ENCODE measurements around the gene MBNL2.

Gene MBNL2

GRCh38 chr13:97269603-97270002 lies 47.5 kb downstream of the MBNL2 start:
- Histone ChIP-seq H3F3A (ENCODE audit: control insufficient read depth, insufficient read depth) (no peaks in the 10 kb centered on the region), H3K27me3 (ENCODE audit: control insufficient read depth, low read length) (no peaks in the 10 kb centered on the region), H3K4me2 (ENCODE audit: low read length) (no peak overlapping the region), H3K9me3 (ENCODE audit: control insufficient read depth, insufficient read depth, low read length) (no peaks in the 10 kb centered on the region), H3K4me3 (ENCODE audit: low read length) (no peak overlapping the region), H3K9me2 (replicated peaks; ENCODE audit: control insufficient read depth, low read length) (no peaks in the 10 kb centered on the region), H3K79me2 (ENCODE audit: control insufficient read depth, low read length) (peaks cover 4% of the 10 kb centered on the region), H3K36me3 (ENCODE audit: control insufficient read depth, low read length) (no peaks in the 10 kb centered on the region), H3K27ac (ENCODE audit: low read depth, low read length) (no peak overlapping the region), H4K20me1 (ENCODE audit: control insufficient read depth, insufficient read depth, low read depth, low read length) (no peaks in the 10 kb centered on the region), H3K4me1 (ENCODE audit: control insufficient read depth, low read length) (no peaks in the 10 kb centered on the region)
- TF ChIP-seq CTCF (IDR thresholded peaks at IDR 0.05; ENCODE audit: low read depth, low read length, poor library complexity, severe bottlenecking): no peak
- TF ChIP-seq EZH2phosphoT487 (IDR thresholded peaks at IDR 0.05; ENCODE audit: borderline replicate concordance, low read length): no peak

GRCh38 chr13:97272526-97272925 lies 50.4 kb downstream of the MBNL2 start:
- Histone ChIP-seq H4K20me1 (ENCODE audit: control insufficient read depth, insufficient read depth, low read depth, low read length) (no peaks in the 10 kb centered on the region), H3K27ac (ENCODE audit: low read depth, low read length) (no peak overlapping the region), H3K36me3 (ENCODE audit: control insufficient read depth, low read length) (peaks cover 18% of the 10 kb centered on the region), H3F3A (ENCODE audit: control insufficient read depth, insufficient read depth) (no peaks in the 10 kb centered on the region), H3K27me3 (ENCODE audit: control insufficient read depth, low read length) (no peaks in the 10 kb centered on the region), H3K9me2 (replicated peaks; ENCODE audit: control insufficient read depth, low read length) (no peaks in the 10 kb centered on the region), H3K4me2 (ENCODE audit: low read length) (no peak overlapping the region), H3K4me3 (ENCODE audit: low read length) (no peak overlapping the region), H3K9me3 (ENCODE audit: control insufficient read depth, insufficient read depth, low read length) (no peaks in the 10 kb centered on the region), H3K4me1 (ENCODE audit: control insufficient read depth, low read length) (peaks cover 12% of the 10 kb centered on the region), H3K79me2 (ENCODE audit: control insufficient read depth, low read length) (peaks cover 10% of the 10 kb centered on the region)
- no peak for TF ChIP-seq CTCF (IDR thresholded peaks at IDR 0.05; ENCODE audit: low read depth, low read length, poor library complexity, severe bottlenecking)
- no peak for TF ChIP-seq EZH2phosphoT487 (IDR thresholded peaks at IDR 0.05; ENCODE audit: borderline replicate concordance, low read length)

DNA sequence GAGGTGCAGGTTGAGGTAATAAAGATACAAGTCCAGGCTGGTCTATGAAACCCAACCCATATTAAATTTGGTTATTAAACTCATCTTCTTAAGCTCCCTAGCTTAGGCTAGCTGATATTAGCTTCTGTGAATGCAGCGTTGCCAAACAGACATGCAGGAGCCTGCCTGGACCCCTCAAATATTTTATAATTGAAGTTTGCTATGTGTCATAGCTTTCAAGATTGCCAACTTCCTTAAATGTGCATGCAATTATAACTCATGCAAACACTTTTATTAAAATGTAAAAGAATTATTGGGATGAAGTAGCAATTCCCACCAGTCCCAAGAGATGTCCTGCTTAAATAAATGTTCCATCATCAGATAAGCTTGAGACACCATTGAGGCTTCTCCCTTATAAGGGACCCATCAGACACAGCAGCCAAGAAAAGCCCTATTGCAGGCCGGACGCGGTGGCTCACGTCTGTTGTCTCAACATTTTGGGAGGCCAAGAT lies 51.3 kb downstream of the MBNL2 start:
- Histone ChIP-seq H3K9me3 (ENCODE audit: control insufficient read depth, insufficient read depth, low read length) (no peaks in the 10 kb centered on the region), H4K20me1 (ENCODE audit: control insufficient read depth, insufficient read depth, low read depth, low read length) (no peaks in the 10 kb centered on the region), H3K36me3 (ENCODE audit: control insufficient read depth, low read length) (peaks cover 18% of the 10 kb centered on the region), H3F3A (ENCODE audit: control insufficient read depth, insufficient read depth) (no peaks in the 10 kb centered on the region), H3K9me2 (replicated peaks; ENCODE audit: control insufficient read depth, low read length) (no peaks in the 10 kb centered on the region), H3K79me2 (ENCODE audit: control insufficient read depth, low read length) (peaks cover 11% of the 10 kb centered on the region), H3K4me1 (ENCODE audit: control insufficient read depth, low read length) (peaks cover 12% of the 10 kb centered on the region), H3K27me3 (ENCODE audit: control insufficient read depth, low read length) (no peaks in the 10 kb centered on the region), H3K27ac (ENCODE audit: low read depth, low read length) (no peak overlapping the region), H3K4me3 (ENCODE audit: low read length) (no peak overlapping the region), H3K4me2 (ENCODE audit: low read length) (no peak overlapping the region)
- no peak for TF ChIP-seq EZH2phosphoT487 (IDR thresholded peaks at IDR 0.05; ENCODE audit: borderline replicate concordance, low read length)
- TF ChIP-seq CTCF (IDR thresholded peaks at IDR 0.05; ENCODE audit: low read depth, low read length, poor library complexity, severe bottlenecking): no peak

All from DOHH2 (cell line).